Measurements from ENCODE around the gene CRIP2.

CRIP2 gene

DNA sequence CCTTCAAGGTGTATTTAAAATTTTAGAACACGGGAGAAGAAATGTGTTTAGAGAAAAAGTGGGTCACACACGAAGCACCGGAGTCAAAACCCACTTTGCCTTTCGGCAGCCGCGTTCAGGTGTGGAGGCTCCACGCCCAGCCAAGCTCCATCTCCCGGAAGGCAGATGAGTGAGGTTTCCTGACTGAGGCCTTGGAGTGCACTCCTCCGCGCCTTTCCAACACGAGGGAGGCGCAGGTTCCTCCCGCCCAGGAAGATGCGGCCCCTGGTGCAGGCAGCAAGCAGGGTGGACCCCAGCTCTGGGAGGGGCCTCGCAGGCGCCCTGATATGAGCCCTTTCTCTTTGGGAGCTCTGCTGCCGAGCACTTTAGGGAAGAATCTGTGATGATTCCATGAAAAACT lies 32.5 kb upstream of the CRIP2 start:
- no peak overlapping the region for H3K4me3 ChIP-seq (replicated peaks in 1 of 2; ENCODE audit: low read depth in 2 of 2, low read length in 2 of 2)
- DNase-seq (ENCODE audit: low read depth in 2 of 2): no peak
- TF ChIP-seq, protein P1, sequence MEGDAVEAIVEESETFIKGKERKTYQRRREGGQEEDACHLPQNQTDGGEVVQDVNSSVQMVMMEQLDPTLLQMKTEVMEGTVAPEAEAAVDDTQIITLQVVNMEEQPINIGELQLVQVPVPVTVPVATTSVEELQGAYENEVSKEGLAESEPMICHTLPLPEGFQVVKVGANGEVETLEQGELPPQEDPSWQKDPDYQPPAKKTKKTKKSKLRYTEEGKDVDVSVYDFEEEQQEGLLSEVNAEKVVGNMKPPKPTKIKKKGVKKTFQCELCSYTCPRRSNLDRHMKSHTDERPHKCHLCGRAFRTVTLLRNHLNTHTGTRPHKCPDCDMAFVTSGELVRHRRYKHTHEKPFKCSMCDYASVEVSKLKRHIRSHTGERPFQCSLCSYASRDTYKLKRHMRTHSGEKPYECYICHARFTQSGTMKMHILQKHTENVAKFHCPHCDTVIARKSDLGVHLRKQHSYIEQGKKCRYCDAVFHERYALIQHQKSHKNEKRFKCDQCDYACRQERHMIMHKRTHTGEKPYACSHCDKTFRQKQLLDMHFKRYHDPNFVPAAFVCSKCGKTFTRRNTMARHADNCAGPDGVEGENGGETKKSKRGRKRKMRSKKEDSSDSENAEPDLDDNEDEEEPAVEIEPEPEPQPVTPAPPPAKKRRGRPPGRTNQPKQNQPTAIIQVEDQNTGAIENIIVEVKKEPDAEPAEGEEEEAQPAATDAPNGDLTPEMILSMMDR (IDR thresholded peaks at IDR 0.05; ENCODE audit: low read depth, low read length): no peak

DNA sequence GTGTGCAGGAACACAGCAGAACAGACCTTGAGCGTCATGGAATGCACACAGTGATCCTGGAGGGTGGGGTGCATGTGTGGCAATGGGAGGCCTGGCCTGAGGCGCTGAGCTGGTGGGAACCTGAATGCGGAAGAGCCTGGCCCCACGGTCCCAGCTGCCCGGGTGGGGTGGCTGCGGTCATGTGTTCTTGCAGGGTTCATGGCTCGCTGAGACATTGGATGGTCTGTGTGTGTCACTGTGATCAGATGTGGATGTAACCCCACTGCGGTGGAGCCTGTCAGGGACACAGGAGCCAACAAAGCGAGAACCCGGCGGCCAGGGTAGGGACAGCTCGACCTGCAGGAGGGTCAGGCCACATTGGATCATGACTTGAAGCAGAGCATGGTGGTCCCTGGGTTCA lies 31.8 kb upstream of the CRIP2 start:
- TF ChIP-seq, protein P1 (IDR thresholded peaks at IDR 0.05; ENCODE audit: low read depth, low read length): no peak
- DNase-seq (ENCODE audit: low read depth in 2 of 2): no peak

DNA sequence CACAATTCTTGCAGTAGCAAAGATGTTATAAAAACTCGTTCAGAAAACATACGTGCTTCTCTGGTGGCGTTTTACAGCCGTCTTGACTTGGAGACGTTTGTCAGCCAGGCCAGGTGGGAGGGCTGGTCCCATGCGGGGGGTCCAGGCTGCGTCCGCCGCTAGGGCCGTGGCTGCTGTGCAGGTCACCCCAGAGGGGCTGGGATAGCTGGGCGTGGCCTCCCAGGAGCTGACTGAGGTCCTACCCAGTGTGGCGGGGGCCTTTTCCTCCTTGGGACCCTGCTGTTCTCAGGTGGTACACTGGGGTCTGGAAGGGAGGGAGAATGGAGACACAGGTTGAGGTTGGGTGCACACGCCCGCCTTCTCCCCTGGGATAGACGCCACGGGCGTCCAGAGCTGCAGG lies 29.8 kb upstream of the CRIP2 start:
- no peak for DNase-seq (ENCODE audit: low read depth in 2 of 2)
- TF ChIP-seq, protein P1 (IDR thresholded peaks at IDR 0.05; ENCODE audit: low read depth, low read length): no peak
- H3K4me3 ChIP-seq (replicated peaks in 1 of 2; ENCODE audit: low read depth in 2 of 2, low read length in 2 of 2): no peak overlapping the region

More for the DNA sequence above, 31.8 kb upstream of the CRIP2 start:
- no peak overlapping the region for H3K4me3 ChIP-seq (replicated peaks in 1 of 2; ENCODE audit: low read depth in 2 of 2, low read length in 2 of 2)

DNA sequence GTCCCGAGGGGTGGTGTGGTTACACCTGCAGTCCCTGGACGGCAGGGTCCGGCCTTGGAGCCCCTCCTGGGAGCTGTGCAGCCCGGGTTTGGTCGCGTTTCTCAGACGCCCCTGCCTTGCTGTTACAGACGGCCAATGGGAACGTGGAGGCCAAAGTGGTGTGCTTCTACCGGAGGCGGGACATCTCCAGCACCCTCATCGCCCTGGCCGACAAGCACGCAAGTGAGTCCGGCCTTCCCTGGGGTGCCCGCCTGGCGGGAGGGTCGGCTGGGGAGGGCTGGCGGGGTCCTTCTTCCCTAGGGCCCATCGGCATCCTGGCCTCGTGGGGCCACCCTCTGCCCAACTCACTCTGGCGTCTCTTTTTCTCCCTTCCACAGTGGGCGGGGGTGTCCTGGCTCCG lies 29.3 kb upstream of the CRIP2 start:
- no peak for DNase-seq (ENCODE audit: low read depth in 2 of 2)
- TF ChIP-seq, protein P1 (IDR thresholded peaks at IDR 0.05; ENCODE audit: low read depth, low read length): no peak
- H3K4me3 ChIP-seq (replicated peaks in 1 of 2; ENCODE audit: low read depth in 2 of 2, low read length in 2 of 2): no peak overlapping the region

DNA sequence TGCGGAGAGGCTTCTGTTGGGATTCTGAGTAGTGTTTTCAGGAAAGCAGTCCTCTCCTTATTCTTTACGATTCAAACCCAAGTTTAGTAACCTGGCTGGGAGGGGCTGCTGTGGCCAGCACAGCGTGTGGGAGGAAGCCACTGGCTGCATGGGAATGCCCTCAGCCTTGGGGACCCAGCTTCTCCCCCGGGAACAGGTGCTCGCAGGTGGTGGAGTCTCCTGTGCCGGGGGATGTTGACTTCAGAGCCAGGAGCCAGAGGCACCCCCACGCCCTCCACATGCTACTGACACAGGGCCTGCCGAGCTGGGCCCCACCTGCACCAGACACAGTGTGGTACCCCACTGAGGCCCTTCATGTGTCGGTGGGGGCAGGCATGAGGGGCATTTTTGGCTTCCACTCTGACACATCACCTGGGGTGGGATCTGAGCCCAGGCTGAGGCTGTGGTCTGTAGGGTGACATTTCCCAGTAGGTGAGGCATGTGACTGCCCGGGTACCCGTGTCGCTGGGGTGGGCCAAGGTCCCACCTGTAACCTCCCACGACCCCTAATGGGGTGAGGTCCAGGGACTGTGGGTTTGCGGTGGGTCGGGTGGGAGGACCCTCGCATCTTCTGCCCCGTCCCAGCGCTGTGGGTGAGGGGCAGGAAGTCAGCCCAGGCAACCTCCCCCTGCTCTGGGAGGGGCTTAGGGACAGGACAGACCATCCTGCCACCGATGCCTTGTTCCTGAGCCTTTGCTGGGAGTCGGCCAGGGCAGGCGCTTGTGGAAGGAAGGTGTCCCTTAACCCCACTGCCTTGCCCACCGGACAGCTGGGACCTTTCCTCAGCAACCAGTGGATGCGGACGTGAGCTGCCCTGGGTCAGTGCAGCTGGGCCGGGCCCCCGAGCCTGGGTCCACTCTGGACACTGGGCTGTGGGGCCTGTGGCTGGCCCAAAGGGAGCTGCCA lies 28.4 kb upstream of the CRIP2 start:
- TF ChIP-seq, protein P1 (IDR thresholded peaks at IDR 0.05; ENCODE audit: low read depth, low read length): no peak
- H3K4me3 ChIP-seq (replicated peaks in 1 of 2; ENCODE audit: low read depth in 2 of 2, low read length in 2 of 2): no peak overlapping the region
- no peak for DNase-seq (ENCODE audit: low read depth in 2 of 2)

DNA sequence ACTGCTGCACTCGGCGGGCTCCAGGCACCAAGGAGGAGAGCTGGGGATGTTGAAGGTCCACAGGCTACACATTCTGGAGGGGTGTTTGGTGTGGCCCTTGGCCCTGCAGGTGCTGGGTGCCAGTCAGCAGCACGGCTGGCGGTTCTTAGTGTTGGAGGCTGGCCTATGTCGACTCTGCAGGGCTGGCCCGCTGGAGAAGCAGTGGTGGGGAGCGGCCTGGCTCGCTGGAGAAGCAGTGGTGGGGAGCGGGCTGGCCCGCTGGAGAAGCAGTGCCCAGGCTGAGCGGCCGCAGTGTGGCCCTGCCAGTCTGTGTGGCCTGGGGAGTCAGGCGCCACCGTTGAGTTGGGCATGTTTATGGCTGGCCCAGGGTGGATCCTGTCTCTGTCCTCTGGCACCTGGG lies 27.6 kb upstream of the CRIP2 start:
- H3K4me3 ChIP-seq (replicated peaks in 1 of 2; ENCODE audit: low read depth in 2 of 2, low read length in 2 of 2): no peak overlapping the region
- no peak for DNase-seq (ENCODE audit: low read depth in 2 of 2)
- TF ChIP-seq, protein P1 (IDR thresholded peaks at IDR 0.05; ENCODE audit: low read depth, low read length): no peak

All from cardiac fibroblast (primary cell).